ENCODE measurements around the gene HOXB8. TPM values are rescaled to one million over a fixed set of nuclear protein-coding genes. Genes with fewer than 3 reads are reported as not detected.

HOXB8 gene
- total RNA-seq, 1 experiment from 2014 or later, result not detected

DNA sequence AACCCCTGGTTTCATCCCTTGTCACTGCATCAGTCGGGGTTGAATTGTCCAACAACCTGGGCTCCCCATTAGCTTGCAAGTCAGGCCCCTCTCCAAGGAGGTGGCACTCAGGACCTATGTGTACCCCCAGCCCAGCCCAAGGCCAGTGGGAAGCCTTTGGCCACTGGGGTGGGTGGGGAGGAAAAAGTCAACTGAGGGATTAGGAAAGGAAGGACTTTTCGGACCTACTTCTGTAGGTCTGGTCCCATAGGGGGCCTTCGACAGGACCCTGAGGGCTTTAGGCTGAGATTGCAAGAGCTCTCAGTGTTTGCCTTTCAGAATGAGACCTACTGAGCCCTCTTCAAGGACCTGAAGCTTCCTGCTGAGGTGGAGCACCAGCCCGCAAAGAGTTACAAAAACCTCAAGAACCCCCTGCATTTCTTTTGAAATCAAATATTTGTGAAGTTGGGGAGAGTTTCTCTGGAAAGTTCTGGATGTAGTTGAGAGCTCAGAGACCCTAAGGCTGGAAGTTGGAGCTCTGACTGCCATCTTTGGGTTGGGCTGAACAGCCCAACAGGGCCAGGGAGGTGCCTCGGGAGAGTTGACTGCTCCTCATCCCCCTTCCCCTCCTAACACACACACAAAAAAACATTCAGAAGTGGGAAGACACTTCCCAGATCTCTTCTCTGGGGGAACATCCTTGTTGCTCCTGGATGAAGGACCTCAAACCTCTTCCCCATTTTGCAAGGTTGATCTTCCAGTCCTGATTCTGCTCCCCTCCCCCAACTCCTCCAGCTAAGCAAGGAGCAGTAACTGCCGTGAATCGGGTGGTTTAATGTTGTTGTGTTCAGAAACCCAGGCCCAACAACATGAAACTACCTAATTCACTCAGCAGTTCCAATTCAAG, 16.8 kb upstream of the HOXB8 start:
- H3K27me3 ChIP-seq (ENCODE audit: low read length), result peaks cover 54% of the 10 kb centered on the region
- CTCF ChIA-PET, result no interaction called here
- no peak for TF ChIP-seq EZH2 (IDR thresholded peaks at IDR 0.05; ENCODE audit: low read length, unreplicated experiment)
- TF ChIP-seq, protein P1, sequence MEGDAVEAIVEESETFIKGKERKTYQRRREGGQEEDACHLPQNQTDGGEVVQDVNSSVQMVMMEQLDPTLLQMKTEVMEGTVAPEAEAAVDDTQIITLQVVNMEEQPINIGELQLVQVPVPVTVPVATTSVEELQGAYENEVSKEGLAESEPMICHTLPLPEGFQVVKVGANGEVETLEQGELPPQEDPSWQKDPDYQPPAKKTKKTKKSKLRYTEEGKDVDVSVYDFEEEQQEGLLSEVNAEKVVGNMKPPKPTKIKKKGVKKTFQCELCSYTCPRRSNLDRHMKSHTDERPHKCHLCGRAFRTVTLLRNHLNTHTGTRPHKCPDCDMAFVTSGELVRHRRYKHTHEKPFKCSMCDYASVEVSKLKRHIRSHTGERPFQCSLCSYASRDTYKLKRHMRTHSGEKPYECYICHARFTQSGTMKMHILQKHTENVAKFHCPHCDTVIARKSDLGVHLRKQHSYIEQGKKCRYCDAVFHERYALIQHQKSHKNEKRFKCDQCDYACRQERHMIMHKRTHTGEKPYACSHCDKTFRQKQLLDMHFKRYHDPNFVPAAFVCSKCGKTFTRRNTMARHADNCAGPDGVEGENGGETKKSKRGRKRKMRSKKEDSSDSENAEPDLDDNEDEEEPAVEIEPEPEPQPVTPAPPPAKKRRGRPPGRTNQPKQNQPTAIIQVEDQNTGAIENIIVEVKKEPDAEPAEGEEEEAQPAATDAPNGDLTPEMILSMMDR (conservative IDR thresholded peaks at IDR 0.05; ENCODE audit: low read depth, low read length), result no peak
- no peak for TF ChIP-seq EZH2phosphoT487 (IDR thresholded peaks at IDR 0.05; ENCODE audit: borderline replicate concordance, low read length)

DNA sequence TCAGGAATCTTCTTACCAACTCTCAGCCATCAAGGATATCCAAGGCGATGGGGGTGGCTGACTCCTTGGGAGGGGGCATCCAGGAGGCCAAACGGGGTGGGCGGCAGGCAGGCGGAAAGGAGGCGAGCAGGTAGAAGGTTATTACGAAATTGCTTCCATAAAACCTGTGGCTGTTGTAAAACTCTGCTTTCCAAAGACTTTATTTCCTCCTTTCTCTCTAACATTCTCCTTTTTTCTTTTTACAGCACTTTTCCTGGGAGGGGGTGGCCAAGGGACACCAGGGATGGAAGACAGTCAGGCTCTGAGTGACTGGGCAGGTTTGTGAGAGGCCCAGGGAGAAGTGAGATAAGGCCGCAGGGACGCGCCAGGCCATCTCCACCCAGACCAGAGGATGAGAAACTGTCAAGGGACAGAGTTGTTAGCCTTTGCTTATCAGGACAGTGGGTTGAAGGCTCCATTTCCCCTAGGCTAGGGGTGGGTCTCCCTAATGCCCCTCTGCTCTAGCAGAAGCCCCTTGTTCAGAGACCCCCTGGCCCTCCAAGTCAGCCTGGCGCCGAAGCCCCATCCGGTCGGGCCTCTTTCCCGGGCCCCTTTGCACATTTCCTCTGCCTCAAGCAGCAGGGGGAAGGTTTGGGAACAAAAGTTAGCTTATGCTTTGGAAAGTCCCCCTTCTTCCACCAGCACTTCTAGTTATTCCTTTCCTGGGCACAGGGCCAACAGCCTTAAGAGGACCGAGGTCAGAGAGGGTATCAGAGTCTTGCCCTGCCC, 16.0 kb upstream of the HOXB8 start:
- TF ChIP-seq, protein P1 (conservative IDR thresholded peaks at IDR 0.05; ENCODE audit: low read depth, low read length), result no peak
- no peak for TF ChIP-seq EZH2phosphoT487 (IDR thresholded peaks at IDR 0.05; ENCODE audit: borderline replicate concordance, low read length)
- no peak for TF ChIP-seq EZH2 (IDR thresholded peaks at IDR 0.05; ENCODE audit: low read length, unreplicated experiment)
- Histone ChIP-seq H3K4me3 (ENCODE audit: low read length) (no peak overlapping the region), H3K36me3 (ENCODE audit: low read depth, low read length) (no peaks in the 10 kb centered on the region), H2AFZ (ENCODE audit: low read length) (no peak overlapping the region), H3K27me3 (ENCODE audit: low read length) (peaks cover 59% of the 10 kb centered on the region), H4K20me1 (ENCODE audit: low read length) (no peaks in the 10 kb centered on the region), H3F3A (ENCODE audit: low read length, unreplicated experiment) (no peaks in the 10 kb centered on the region), H3K4me2 (ENCODE audit: low read length) (no peak overlapping the region), H3K9ac (ENCODE audit: low read length) (no peak overlapping the region), H3K9me3 (ENCODE audit: low read length) (no peaks in the 10 kb centered on the region), H3K27ac (ENCODE audit: low read length) (no peak overlapping the region), H3K9me2 (replicated peaks; ENCODE audit: low read length) (no peaks in the 10 kb centered on the region), H3K79me2 (ENCODE audit: low read length) (no peaks in the 10 kb centered on the region), H3K4me1 (ENCODE audit: insufficient read depth, low read length) (peaks cover 11% of the 10 kb centered on the region)
- no TSS peak for BruUV-seq (replicated peaks)
- POLR2A ChIA-PET (ENCODE audit: unreplicated experiment), result no interaction called here
- intact Hi-C loops (cut with micrococcal nuclease), result no loop called here
- DNase-seq (no peak), ATAC-seq (no peak)
- CTCF ChIA-PET, result no interaction called here

More for the DNA sequence above, 16.8 kb upstream of the HOXB8 start:
- BruUV-seq (replicated peaks), result no TSS peak
- Histone ChIP-seq H4K20me1 (ENCODE audit: low read length) (no peaks in the 10 kb centered on the region), H3K27ac (ENCODE audit: low read length) (no peak overlapping the region), H3K4me3 (ENCODE audit: low read length) (no peak overlapping the region), H3K9me2 (replicated peaks; ENCODE audit: low read length) (no peaks in the 10 kb centered on the region), H3K9me3 (ENCODE audit: low read length) (no peaks in the 10 kb centered on the region), H3K4me1 (ENCODE audit: insufficient read depth, low read length) (peaks cover 8% of the 10 kb centered on the region), H3K4me2 (ENCODE audit: low read length) (no peak overlapping the region), H3K79me2 (ENCODE audit: low read length) (no peaks in the 10 kb centered on the region), H3F3A (ENCODE audit: low read length, unreplicated experiment) (no peaks in the 10 kb centered on the region), H3K9ac (ENCODE audit: low read length) (no peak overlapping the region), H3K36me3 (ENCODE audit: low read depth, low read length) (no peaks in the 10 kb centered on the region), H2AFZ (ENCODE audit: low read length) (no peak overlapping the region)
- ATAC-seq (no peak), DNase-seq (no peak)
- intact Hi-C loops (cut with micrococcal nuclease), result no loop called here
- POLR2A ChIA-PET (ENCODE audit: unreplicated experiment), result no interaction called here

Measured in PC-3 (cell line).